ENCODE results near the gene LHFPL6.

Gene LHFPL6

GRCh38 chr13:39394796-39395678 is 208.0 kb downstream of the LHFPL6 start:
- Histone ChIP-seq H3K27me3 (ENCODE audit: insufficient read depth, low read length) (no peaks in the 10 kb centered on the region), H3K36me3 (ENCODE audit: insufficient read depth, low read length) (no peaks in the 10 kb centered on the region), H3K27ac (ENCODE audit: low read depth, low read length) (no peak overlapping the region), H3K79me2 (ENCODE audit: control insufficient read depth, insufficient read depth, low read length, unreplicated experiment) (no peaks in the 10 kb centered on the region), H3K4me3 (ENCODE audit: low read depth, low read length) (no peak overlapping the region), H3K4me1 (ENCODE audit: control insufficient read depth, insufficient read depth, low read length, unreplicated experiment) (peaks cover 7% of the 10 kb centered on the region), H2AFZ (ENCODE audit: low read length, unreplicated experiment) (no peak overlapping the region)

DNA sequence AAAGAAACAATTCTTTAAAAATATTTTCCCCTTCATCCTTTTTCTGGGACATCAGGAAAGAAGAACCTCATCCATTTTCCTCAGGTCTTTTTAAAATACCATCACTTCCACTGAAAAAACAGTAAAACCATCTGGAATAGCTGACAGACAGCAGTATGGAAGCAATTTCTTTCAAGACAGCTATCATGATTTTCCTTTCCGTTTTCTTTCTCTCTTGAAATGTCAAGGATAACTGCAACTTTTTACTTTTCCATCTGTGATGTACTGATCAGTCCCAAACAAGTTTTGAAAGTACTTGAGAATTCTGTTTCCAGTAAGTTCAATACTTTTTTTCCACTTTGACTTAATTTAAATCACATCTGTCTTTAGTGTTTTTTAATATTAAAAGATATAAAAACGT is 211.2 kb downstream of the LHFPL6 start:
- H3K27ac ChIP-seq (ENCODE audit: low read depth, low read length): no peak overlapping the region
- no peak overlapping the region for H2AFZ ChIP-seq (ENCODE audit: low read length, unreplicated experiment)
- peaks cover 7% of the 10 kb centered on the region for H3K4me1 ChIP-seq (ENCODE audit: control insufficient read depth, insufficient read depth, low read length, unreplicated experiment)
- no peaks in the 10 kb centered on the region for H3K27me3 ChIP-seq (ENCODE audit: insufficient read depth, low read length)
- H3K36me3 ChIP-seq (ENCODE audit: insufficient read depth, low read length): no peaks in the 10 kb centered on the region
- H3K4me3 ChIP-seq (ENCODE audit: low read depth, low read length): no peak overlapping the region
- no peaks in the 10 kb centered on the region for H3K79me2 ChIP-seq (ENCODE audit: control insufficient read depth, insufficient read depth, low read length, unreplicated experiment)

GRCh38 chr13:39389013-39389412 is 214.0 kb downstream of the LHFPL6 start:
- Histone ChIP-seq H3K27me3 (ENCODE audit: insufficient read depth, low read length) (no peaks in the 10 kb centered on the region), H3K4me1 (ENCODE audit: control insufficient read depth, insufficient read depth, low read length, unreplicated experiment) (no peaks in the 10 kb centered on the region), H3K36me3 (ENCODE audit: insufficient read depth, low read length) (no peaks in the 10 kb centered on the region), H3K27ac (ENCODE audit: low read depth, low read length) (no peak overlapping the region), H3K4me3 (ENCODE audit: low read depth, low read length) (no peak overlapping the region), H3K79me2 (ENCODE audit: control insufficient read depth, insufficient read depth, low read length, unreplicated experiment) (no peaks in the 10 kb centered on the region), H2AFZ (ENCODE audit: low read length, unreplicated experiment) (no peak overlapping the region)

DNA sequence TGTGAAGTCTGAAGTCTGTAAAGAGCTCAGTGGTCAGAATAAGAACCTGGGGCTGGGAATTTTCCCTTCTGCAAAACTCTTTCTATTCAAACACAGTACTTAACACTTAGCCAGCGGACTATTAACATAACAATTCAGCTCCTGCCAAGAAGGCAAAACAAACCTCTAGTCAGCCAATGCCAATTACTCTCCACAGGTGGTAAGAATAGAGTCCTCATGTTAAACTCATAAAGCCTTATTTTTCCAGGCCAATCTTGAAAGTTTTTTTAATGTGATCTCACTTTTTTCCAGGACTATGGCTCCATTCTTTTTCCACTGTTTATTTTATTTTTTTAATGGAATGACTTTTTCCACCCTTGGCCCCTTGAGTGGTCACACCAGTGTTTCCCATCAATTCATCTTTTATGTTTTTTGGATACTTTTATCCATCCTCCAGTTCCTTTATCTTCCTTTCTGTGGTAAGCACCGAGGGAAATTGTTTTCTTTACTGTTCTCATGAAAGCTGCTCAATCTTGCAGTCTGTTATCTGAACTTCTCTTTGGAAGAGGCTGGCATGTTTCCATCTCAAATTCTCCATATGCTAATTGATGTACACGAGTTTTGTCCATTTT is 217.3 kb downstream of the LHFPL6 start:
- Histone ChIP-seq H3K79me2 (ENCODE audit: control insufficient read depth, insufficient read depth, low read length, unreplicated experiment) (no peaks in the 10 kb centered on the region), H3K4me3 (ENCODE audit: low read depth, low read length) (no peak overlapping the region), H3K4me1 (ENCODE audit: control insufficient read depth, insufficient read depth, low read length, unreplicated experiment) (no peaks in the 10 kb centered on the region), H3K27ac (ENCODE audit: low read depth, low read length) (no peak overlapping the region), H2AFZ (ENCODE audit: low read length, unreplicated experiment) (no peak overlapping the region), H3K27me3 (ENCODE audit: insufficient read depth, low read length) (no peaks in the 10 kb centered on the region), H3K36me3 (ENCODE audit: insufficient read depth, low read length) (no peaks in the 10 kb centered on the region)

DNA sequence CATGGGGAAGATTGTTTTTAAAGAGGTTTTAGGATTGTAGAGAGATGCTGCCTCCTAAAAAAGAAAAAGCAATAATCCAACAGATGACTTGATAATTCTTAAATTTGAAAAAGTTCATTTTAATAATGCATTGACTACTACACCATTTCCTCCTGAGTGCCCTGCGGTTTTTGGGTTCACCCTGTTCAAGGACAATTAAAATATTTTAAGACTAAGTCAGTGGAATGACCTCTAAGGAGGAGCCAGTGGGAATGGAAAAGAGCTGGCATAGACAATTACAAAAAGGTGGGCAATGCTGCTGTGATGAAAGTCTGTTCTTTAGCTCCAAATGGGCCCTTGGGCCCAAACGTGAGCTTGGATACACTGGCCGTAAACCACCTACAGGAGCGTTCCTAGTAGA is 217.8 kb downstream of the LHFPL6 start:
- Histone ChIP-seq H3K79me2 (ENCODE audit: control insufficient read depth, insufficient read depth, low read length, unreplicated experiment) (no peaks in the 10 kb centered on the region), H3K27ac (ENCODE audit: low read depth, low read length) (no peak overlapping the region), H2AFZ (ENCODE audit: low read length, unreplicated experiment) (no peak overlapping the region), H3K4me3 (ENCODE audit: low read depth, low read length) (no peak overlapping the region), H3K36me3 (ENCODE audit: insufficient read depth, low read length) (no peaks in the 10 kb centered on the region), H3K27me3 (ENCODE audit: insufficient read depth, low read length) (no peaks in the 10 kb centered on the region), H3K4me1 (ENCODE audit: control insufficient read depth, insufficient read depth, low read length, unreplicated experiment) (peaks cover under 1% of the 10 kb centered on the region)

- Histone ChIP-seq H3K79me2 (ENCODE audit: control insufficient read depth, insufficient read depth, low read length, unreplicated experiment) (no peaks in the 10 kb centered on the region), H2AFZ (ENCODE audit: low read length, unreplicated experiment) (no peak overlapping the region), H3K27ac (ENCODE audit: low read depth, low read length) (no peak overlapping the region), H3K36me3 (ENCODE audit: insufficient read depth, low read length) (no peaks in the 10 kb centered on the region), H3K4me1 (ENCODE audit: control insufficient read depth, insufficient read depth, low read length, unreplicated experiment) (peaks cover 8% of the 10 kb centered on the region), H3K27me3 (ENCODE audit: insufficient read depth, low read length) (no peaks in the 10 kb centered on the region), H3K4me3 (ENCODE audit: low read depth, low read length) (no peak overlapping the region)
These were observed 221.5 kb downstream of the LHFPL6 start for GRCh38 chr13:39381456-39381855.

GRCh38 chr13:39379667-39380655 is 223.0 kb downstream of the LHFPL6 start:
- no peaks in the 10 kb centered on the region for H3K79me2 ChIP-seq (ENCODE audit: control insufficient read depth, insufficient read depth, low read length, unreplicated experiment)
- no peak overlapping the region for H2AFZ ChIP-seq (ENCODE audit: low read length, unreplicated experiment)
- H3K4me3 ChIP-seq (ENCODE audit: low read depth, low read length): no peak overlapping the region
- H3K27ac ChIP-seq (ENCODE audit: low read depth, low read length): no peak overlapping the region
- no peaks in the 10 kb centered on the region for H3K36me3 ChIP-seq (ENCODE audit: insufficient read depth, low read length)
- no peaks in the 10 kb centered on the region for H3K27me3 ChIP-seq (ENCODE audit: insufficient read depth, low read length)
- peaks cover 8% of the 10 kb centered on the region for H3K4me1 ChIP-seq (ENCODE audit: control insufficient read depth, insufficient read depth, low read length, unreplicated experiment)

GRCh38 chr13:39379118-39379517 is 223.9 kb downstream of the LHFPL6 start:
- no peaks in the 10 kb centered on the region for H3K27me3 ChIP-seq (ENCODE audit: insufficient read depth, low read length)
- no peak overlapping the region for H3K4me3 ChIP-seq (ENCODE audit: low read depth, low read length)

DNA sequence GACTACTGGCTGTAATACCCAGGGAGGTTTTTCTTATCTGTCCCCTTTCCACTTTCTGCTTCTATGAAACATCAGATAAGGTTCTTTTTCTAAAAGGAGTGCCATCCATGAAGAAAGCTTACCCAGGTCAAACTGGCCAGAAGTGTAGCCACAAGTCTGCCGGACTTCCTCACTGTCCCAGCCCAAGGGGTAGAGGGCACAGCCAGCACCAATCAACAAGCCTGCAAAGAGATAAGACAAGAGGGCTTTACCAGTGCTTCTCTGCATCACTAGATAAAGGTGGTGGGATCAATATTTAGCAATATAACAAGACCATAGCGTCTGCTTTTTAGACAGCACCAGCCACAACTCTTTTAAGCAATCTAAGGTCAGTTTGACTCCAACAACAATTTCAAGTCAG is 224.7 kb downstream of the LHFPL6 start:
- Histone ChIP-seq H3K27me3 (ENCODE audit: insufficient read depth, low read length) (no peaks in the 10 kb centered on the region), H3K27ac (ENCODE audit: low read depth, low read length) (no peak overlapping the region), H3K79me2 (ENCODE audit: control insufficient read depth, insufficient read depth, low read length, unreplicated experiment) (no peaks in the 10 kb centered on the region), H3K4me1 (ENCODE audit: control insufficient read depth, insufficient read depth, low read length, unreplicated experiment) (peaks cover 8% of the 10 kb centered on the region), H2AFZ (ENCODE audit: low read length, unreplicated experiment) (no peak overlapping the region), H3K4me3 (ENCODE audit: low read depth, low read length) (no peak overlapping the region), H3K36me3 (ENCODE audit: insufficient read depth, low read length) (no peaks in the 10 kb centered on the region)

More at GRCh38 chr13:39379118-39379517, 223.9 kb downstream of the LHFPL6 start:
- Histone ChIP-seq H3K79me2 (ENCODE audit: control insufficient read depth, insufficient read depth, low read length, unreplicated experiment) (no peaks in the 10 kb centered on the region), H3K4me1 (ENCODE audit: control insufficient read depth, insufficient read depth, low read length, unreplicated experiment) (peaks cover 8% of the 10 kb centered on the region), H3K36me3 (ENCODE audit: insufficient read depth, low read length) (no peaks in the 10 kb centered on the region), H3K27ac (ENCODE audit: low read depth, low read length) (no peak overlapping the region), H2AFZ (ENCODE audit: low read length, unreplicated experiment) (no peak overlapping the region)

GRCh38 chr13:39377699-39378098 is 225.3 kb downstream of the LHFPL6 start:
- H3K27ac ChIP-seq (ENCODE audit: low read depth, low read length): no peak overlapping the region
- no peaks in the 10 kb centered on the region for H3K79me2 ChIP-seq (ENCODE audit: control insufficient read depth, insufficient read depth, low read length, unreplicated experiment)
- no peak overlapping the region for H3K4me3 ChIP-seq (ENCODE audit: low read depth, low read length)
- H3K27me3 ChIP-seq (ENCODE audit: insufficient read depth, low read length): no peaks in the 10 kb centered on the region
- no peak overlapping the region for H2AFZ ChIP-seq (ENCODE audit: low read length, unreplicated experiment)
- H3K36me3 ChIP-seq (ENCODE audit: insufficient read depth, low read length): no peaks in the 10 kb centered on the region
- peaks cover 8% of the 10 kb centered on the region for H3K4me1 ChIP-seq (ENCODE audit: control insufficient read depth, insufficient read depth, low read length, unreplicated experiment)

Measured in ACC112 (cell line).